Measurements from ENCODE around the gene ZBTB20.

The ZBTB20 gene

GRCh38 chr3:114867359-114867758 lies 279.7 kb downstream of the ZBTB20 start:
- no peak for DNase-seq

DNA sequence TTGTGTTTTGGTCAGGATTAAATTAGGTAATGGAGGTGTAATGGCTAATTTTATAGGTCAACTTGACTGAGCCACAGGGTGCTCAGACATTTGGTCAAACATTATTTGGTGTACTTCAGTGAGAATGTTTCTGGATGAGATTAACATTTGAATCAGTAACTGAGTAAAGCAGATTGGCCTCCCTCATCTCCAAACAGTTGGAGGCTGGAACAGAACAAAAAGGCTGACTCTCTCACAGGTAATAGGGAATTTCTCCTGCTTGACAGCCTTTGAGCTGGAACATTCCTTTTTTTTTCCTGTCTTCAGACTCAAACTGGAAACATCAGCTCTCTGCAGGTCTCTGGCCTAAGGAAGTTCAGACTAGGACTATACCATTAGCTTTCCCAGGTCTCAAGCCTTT lies 280.7 kb downstream of the ZBTB20 start:
- no peak for DNase-seq

DNA sequence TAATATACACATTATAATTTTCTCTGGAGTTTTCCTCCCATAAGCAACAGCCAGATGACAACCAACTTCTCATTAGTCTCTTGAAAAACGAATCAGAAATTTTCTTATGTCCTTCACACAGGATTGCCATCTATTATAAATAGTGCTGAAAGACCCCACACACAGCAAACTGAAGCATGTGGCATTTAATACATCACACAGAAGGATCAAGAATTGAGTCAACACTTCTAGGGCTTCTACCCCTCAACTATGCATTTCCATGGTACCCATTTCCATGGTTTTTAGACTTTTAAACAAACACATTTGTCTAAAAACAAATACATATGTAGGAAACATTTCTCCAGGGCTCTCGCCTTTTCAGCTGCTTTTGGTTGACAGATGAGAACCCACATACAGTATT lies 282.1 kb downstream of the ZBTB20 start:
- no peak for DNase-seq

GRCh38 chr3:114863848-114864247 lies 283.2 kb downstream of the ZBTB20 start:
- no peak for DNase-seq

- no peak for DNase-seq
Observed at GRCh38 chr3:114861666-114862065, 285.4 kb downstream of the ZBTB20 start.

DNA sequence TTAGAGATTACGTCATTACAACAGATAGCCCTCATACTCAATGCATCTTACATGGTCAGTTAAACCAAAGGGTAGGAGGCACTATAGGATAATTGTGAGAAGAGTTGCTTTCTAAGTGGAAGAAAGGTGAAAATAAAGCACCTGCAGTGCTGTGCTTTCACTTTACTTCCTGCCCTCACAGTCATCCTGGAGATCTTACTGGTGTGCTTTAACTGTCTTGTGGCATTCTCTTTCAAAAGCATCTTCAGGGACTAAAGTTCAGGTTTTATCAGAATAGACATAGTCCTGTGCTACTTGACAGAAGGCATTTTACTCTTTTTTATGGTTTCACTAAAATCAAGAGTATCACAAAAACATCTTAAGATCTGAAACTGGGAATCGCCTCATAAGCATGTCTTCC lies 286.6 kb downstream of the ZBTB20 start:
- DNase-seq: no peak

- DNase-seq: no peak
Observed at GRCh38 chr3:114858329-114858728, 288.8 kb downstream of the ZBTB20 start.

DNA sequence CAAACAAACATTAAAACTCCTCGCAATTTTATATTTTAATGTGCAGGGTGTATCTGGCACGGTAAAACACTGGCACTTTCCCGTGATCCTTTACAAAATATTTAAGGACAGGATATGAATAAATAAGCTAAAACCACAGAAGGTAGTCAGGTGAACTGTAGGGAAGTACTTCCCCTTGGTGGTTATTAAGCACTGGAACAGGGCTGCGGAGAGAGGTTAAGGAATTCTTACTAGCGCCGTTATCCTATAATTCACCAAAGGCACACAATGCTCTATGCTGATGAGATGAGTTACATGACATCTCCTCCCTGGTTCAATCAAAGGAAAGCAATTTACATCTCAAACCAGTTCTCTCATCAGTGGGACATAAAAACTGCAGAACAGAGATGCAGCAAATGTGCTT lies 289.8 kb downstream of the ZBTB20 start:
- no peak for DNase-seq

GRCh38 chr3:114856835-114857234 lies 290.3 kb downstream of the ZBTB20 start:
- DNase-seq: no peak

DNA sequence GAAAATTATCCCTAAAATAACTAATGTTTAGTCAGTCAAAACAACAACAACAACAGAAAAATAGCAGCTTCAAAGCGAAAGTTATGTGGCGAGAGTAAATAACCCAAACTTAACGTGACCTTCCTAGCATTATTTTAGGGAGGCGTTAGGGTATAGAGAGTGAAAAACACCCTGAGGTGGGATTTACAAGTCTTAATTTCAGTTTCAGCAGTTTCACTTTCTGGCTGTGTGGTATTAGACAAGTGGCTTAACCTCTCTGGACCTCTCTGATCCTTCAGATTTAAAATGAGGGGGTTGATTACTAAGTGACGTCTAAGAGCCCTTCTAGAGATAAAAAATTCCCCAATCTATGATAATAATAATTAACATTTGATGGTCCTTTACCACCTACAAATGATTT lies 291.2 kb downstream of the ZBTB20 start:
- no peak for DNase-seq

DNA sequence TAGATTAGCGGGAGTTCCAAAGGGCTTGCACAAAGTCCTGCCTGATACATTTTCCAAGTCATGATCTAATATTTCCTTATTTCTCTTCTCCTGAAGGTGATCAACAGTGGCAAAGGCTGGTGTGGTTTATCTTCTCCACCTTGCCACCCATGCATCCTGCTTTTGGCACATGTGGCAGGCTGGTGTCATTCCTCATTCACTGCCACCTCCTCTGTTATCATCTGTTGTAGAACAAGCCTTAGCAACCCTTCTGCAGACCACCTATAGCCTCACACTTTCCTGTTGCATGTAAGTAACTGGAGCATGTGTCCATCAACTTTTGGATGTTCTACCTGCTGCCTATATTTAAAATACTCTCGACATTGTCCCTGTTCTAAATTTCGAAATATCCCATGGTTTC lies 294.1 kb downstream of the ZBTB20 start:
- DNase-seq: no peak

GRCh38 chr3:114850898-114851297 lies 296.2 kb downstream of the ZBTB20 start:
- DNase-seq: no peak

DNA sequence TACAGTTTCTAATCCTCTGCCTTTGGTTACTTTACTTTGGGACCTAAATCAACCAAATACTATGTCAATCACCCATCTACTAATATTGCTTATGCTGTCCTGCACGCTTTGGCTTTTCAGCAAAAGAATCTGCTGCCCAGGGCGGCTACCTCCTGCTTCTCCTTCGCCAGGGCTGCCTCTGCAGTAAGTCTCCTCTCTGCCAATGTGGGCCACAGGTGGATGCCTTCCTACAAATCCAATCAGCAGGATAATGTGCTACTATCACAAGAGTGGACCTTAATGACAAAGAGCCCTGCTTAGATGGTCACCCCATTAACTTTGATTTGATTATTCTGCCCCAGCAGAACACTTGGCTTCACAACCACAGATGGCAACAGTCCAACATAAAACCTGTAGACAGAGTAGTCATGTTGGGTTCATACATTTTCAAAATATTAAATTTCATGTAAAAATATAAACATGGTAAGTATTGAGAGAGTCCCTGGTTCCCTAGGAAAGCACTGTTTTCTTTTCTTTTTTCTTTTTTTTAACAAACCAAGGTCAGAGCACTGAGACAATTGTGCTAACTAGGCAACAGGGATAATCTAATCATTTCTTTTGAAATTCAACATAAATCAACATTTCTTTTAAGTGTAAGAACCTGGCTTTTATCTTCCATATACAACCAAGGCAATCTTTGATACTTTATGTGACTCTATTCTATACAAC lies 298.3 kb downstream of the ZBTB20 start:
- no peak for DNase-seq

DNA sequence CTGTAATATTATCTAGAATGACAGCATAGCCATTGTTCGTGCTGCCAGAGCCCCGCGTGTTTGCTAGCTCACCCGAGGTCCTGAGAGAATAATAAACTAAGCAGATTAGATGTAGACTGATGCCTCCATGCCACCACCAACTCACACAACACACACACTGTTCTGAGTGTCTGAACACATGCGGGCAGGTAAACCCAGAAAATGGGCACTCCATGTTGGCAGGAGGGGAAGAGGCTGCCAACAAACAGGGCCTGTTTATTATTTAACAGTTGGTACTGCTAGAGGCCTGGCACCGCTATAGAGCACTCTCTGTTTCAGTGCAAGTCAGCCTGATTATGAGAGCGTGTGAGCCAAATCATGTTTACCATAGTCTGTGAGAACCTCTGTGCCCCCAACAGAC lies 299.0 kb downstream of the ZBTB20 start:
- no peak for DNase-seq

DNA sequence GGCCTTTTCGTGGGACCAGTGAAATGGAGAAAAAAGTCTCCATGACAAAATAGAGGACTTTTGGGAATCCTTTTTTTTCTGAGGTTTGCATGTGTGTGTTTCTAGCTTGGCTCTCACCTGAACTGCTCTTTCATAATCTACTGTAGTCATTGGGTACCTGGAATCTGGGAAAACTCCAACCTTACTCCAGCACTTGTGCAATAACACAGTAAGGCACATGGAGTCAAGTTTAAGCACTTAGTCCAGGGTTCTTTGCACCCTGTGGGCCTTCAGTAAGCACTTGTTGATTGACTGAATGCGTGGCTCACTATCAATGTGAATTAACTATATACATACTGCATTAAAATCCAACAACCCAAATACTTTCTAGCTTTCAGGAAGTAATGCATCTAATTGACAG lies 299.5 kb downstream of the ZBTB20 start:
- DNase-seq: no peak

GRCh38 chr3:114846779-114847178 lies 300.3 kb downstream of the ZBTB20 start:
- no peak for DNase-seq

GRCh38 chr3:114846252-114846651 lies 300.8 kb downstream of the ZBTB20 start:
- no peak for DNase-seq

- no peak for DNase-seq
Observed at GRCh38 chr3:114841515-114841914, 305.6 kb downstream of the ZBTB20 start.

DNA sequence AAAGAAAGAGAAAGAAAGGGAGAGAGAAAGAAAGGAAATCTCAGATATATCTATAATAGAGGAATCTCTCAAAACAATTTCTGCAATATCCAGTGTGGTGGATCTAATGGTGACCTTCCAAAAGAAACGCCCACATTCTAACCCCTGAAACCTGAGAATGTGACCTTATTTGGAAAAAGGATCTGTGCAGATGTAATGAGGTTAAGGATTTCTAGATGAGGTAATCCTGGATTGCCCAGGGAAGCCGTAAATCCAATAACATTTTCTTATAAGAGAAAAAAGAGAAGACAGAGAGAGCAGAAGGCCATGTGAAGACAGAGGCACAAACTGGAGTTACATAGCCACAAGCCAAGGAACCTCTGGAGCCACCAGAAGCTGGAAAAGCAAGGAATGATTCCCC lies 307.6 kb downstream of the ZBTB20 start:
- DNase-seq: no peak

- no peak for DNase-seq
Observed at GRCh38 chr3:114838025-114838424, 309.1 kb downstream of the ZBTB20 start.

GRCh38 chr3:114834175-114834940 lies 312.7 kb downstream of the ZBTB20 start:
- no peak for DNase-seq

DNA sequence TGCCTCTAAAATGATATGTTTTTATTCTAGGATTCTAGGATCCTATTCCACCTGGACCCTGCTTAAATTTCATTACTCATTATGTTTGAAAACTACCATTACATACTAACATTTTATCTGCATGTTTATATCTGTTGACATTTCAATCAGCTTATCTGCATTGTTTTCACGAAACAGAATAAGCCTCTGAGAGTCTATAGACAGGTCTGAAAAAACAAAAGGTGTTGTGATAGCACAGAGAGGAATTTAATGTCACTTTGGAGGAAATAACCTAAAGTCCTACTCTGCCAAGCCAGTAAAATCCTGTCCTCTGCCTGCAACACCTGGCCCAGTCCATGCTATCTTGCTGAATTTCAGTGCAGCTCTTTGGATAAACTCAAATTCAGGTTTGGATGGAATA lies 315.2 kb downstream of the ZBTB20 start:
- DNase-seq: no peak

- no peak for DNase-seq
Observed at GRCh38 chr3:114830652-114831051, 316.4 kb downstream of the ZBTB20 start.

- DNase-seq: no peak
Observed at GRCh38 chr3:114829783-114830182, 317.3 kb downstream of the ZBTB20 start.

- DNase-seq: no peak
Observed at GRCh38 chr3:114827495-114827894, 319.6 kb downstream of the ZBTB20 start.
